Brain microvascular endothelial cell (primary cell): ENCODE measurements around the gene KEL.

Source experiments
- DNase-seq: peaks from one replicate; pipeline ENCODE4 v3.0.0-alpha.2; 2020
- H3K27ac ChIP-seq: fragments of 250-450 bp; sonication (Bioruptor Pico); 2 replicates; pipeline ENCODE4 v1.5.1; 2020; ENCODE audit warnings: mild to moderate bottlenecking, moderate library complexity
- H3K27me3 ChIP-seq: fragments of 250-450 bp; sonication (Bioruptor Pico); replicated peaks from 2 replicates; pipeline ENCODE4 v1.5.1; 2020; ENCODE audit warnings: mild to moderate bottlenecking
- H3K36me3 ChIP-seq: fragments of 250-450 bp; sonication (Bioruptor Pico); replicated peaks from 2 replicates; pipeline ENCODE4 v1.5.1; 2020; ENCODE audit warnings: mild to moderate bottlenecking
- H3K4me3 ChIP-seq: 2 replicates; pipeline ENCODE4 v1.5.1; 2011; ENCODE audit warnings: low read depth, mild to moderate bottlenecking, control low read depth, low read length, moderate library complexity
- CTCF ChIP-seq: IDR thresholded peaks from 2 replicates; pipeline ENCODE4 v1.5.1; 2011; ENCODE audit warnings: low read depth, mild to moderate bottlenecking, moderate library complexity, low read length, control low read depth, inconsistent platforms; ENCODE audit errors: missing control alignments
- in situ Hi-C: cut with HindIII; loops from 2 replicates; pipeline ENCODE4 v1.10.0; 2017; ENCODE audit warnings: low sequenced_read_pairs, low pct_ligation_motif_present

The KEL gene

GRCh38 chr7:142950235-142950634 lies 11.9 kb downstream of the KEL start:
- Histone ChIP-seq H3K27ac (no peak overlapping the region), H3K27me3 (peaks cover 4% of the 10 kb centered on the region), H3K36me3 (no peaks in the 10 kb centered on the region), H3K4me3 (no peak overlapping the region)
- no peak for DNase-seq
- in situ Hi-C loops, result no loop called here
- no peak for TF ChIP-seq CTCF

- no peak for TF ChIP-seq CTCF
- no peak overlapping the region for H3K4me3 ChIP-seq
- H3K36me3 ChIP-seq, result no peaks in the 10 kb centered on the region
- peaks cover 4% of the 10 kb centered on the region for H3K27me3 ChIP-seq
- in situ Hi-C loops, result no loop called here
- H3K27ac ChIP-seq, result no peak overlapping the region
- no peak for DNase-seq
Observed at GRCh38 chr7:142948603-142949002, 13.6 kb downstream of the KEL start.

GRCh38 chr7:142945001-142945400 lies 17.2 kb downstream of the KEL start:
- TF ChIP-seq CTCF, result no peak
- in situ Hi-C loops, result no loop called here
- no peak overlapping the region for H3K4me3 ChIP-seq

GRCh38 chr7:142943706-142944268 lies 18.4 kb downstream of the KEL start:
- in situ Hi-C loops, result no loop called here

More at GRCh38 chr7:142945001-142945400, 17.2 kb downstream of the KEL start:
- H3K27me3 ChIP-seq, result no peaks in the 10 kb centered on the region
- no peaks in the 10 kb centered on the region for H3K36me3 ChIP-seq
- no peak for DNase-seq
- H3K27ac ChIP-seq, result no peak overlapping the region

GRCh38 chr7:142942746-142943145 lies 19.4 kb downstream of the KEL start:
- no peak for DNase-seq
- Histone ChIP-seq H3K4me3 (no peak overlapping the region), H3K27me3 (no peaks in the 10 kb centered on the region), H3K36me3 (no peaks in the 10 kb centered on the region), H3K27ac (no peak overlapping the region)
- in situ Hi-C loops, result no loop called here
- no peak for TF ChIP-seq CTCF

More at GRCh38 chr7:142943706-142944268, 18.4 kb downstream of the KEL start:
- Histone ChIP-seq H3K27ac (no peak overlapping the region), H3K27me3 (no peaks in the 10 kb centered on the region), H3K36me3 (no peaks in the 10 kb centered on the region), H3K4me3 (no peak overlapping the region)
- no peak for TF ChIP-seq CTCF
- DNase-seq, result no peak

- DNase-seq, result no peak
- Histone ChIP-seq H3K36me3 (no peaks in the 10 kb centered on the region), H3K27ac (no peak overlapping the region), H3K4me3 (no peak overlapping the region), H3K27me3 (no peaks in the 10 kb centered on the region)
- in situ Hi-C loops, result no loop called here
- TF ChIP-seq CTCF, result no peak
Observed at GRCh38 chr7:142941541-142941940, 20.6 kb downstream of the KEL start.
